Measurements from ENCODE around the gene DARS2. TPM values are rescaled to one million over a fixed set of nuclear protein-coding genes. Genes with fewer than 3 reads are reported as not detected.
"Not testable (repeated sequence)": the region's sequence is repeated elsewhere in the genome, so short reads cannot be mapped to it uniquely, and the experiment has no call there.

Gene DARS2
- total RNA-seq, 1 donor from 2014 or later: 33.2 TPM

- intact Hi-C loops (cut with micrococcal nuclease): loop anchor here (10.0 kb wide), 1 partner anchor 353 kb away; no protein-coding TSS in a partner anchor
These were observed 37.3 kb downstream of the DARS2 start for GRCh38 chr1:173861731-173862145.

DNA sequence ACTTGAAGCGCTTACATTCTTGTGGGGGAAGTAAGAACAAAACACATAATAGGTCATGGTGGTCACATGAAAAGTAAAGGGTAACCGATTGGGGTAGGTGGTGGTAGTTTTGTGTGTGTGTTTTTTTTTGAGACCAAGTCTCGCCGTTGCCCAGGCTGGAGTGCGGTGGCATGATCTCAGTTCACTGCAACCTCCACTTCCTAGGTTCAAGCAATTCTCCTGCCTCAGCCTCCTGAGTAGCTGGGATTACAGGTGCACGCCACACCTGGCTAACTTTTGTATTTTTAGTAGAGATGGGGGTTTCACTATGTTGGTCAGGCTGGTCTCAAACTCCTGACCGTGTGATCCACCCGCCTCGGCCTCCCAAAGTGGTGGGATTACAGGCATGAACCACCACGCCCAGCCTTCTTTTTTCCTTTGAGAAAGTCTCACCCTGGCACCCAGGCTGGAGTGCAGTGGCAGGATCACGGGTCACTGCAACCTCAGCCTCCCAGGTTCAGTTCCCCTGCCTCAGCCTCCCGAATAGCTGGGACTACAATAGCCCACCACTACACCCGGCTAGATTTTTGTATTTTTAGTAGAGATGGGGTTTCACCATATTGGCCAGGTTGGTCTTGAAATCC lies 37.8 kb downstream of the DARS2 start:
- intact Hi-C loops (cut with micrococcal nuclease): loop anchor here (10.0 kb wide), 1 partner anchor 353 kb away; no protein-coding TSS in a partner anchor

GRCh38 chr1:173862769-173863223 lies 38.3 kb downstream of the DARS2 start:
- intact Hi-C loops (cut with micrococcal nuclease): loop anchor here (10.0 kb wide), 1 partner anchor 352 kb away; no protein-coding TSS in a partner anchor

DNA sequence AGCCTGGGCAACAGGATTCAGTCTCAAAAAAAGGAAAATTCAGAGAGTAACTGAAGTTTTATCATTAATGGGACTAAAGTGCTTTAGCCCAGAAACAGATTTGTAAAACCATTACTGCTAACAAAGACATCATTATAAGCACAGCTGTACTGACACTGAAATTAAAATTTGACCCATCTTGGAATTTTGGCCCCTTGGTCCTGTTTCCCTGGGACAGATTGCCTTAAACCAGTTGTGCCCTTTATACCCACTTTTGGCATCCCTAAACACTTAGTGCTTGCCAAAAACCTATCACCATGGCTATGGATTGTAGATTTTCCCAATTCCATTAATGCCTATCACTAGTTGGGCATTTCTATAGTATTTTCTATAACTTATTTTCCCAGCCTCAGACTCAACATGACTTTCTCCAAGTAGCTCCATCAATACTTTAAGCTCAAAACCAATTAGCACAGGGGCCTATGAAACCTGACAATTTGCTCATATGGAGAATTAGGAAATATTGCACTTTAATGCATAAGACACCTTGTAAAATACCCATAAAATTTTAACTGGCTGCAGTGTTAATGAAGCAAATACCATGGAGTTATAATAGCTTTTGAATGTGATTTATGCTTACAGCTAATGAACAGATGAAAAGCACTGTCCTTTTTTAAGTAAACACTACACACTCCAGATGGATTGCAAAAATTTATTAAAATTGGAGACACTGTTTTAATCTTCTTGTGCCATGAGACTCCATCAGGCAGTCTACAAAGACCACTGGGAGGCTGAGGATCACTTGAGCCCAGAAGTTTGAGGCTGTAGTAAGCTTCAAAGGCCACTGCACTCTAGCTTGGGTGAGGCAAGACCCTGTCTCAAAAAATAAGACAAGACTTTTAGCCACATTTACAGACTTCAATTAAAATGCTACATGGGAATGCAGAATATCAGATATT lies 39.0 kb downstream of the DARS2 start:
- intact Hi-C loops (cut with micrococcal nuclease): loop anchor here (10.0 kb wide), 1 partner anchor 351 kb away; no protein-coding TSS in a partner anchor

DNA sequence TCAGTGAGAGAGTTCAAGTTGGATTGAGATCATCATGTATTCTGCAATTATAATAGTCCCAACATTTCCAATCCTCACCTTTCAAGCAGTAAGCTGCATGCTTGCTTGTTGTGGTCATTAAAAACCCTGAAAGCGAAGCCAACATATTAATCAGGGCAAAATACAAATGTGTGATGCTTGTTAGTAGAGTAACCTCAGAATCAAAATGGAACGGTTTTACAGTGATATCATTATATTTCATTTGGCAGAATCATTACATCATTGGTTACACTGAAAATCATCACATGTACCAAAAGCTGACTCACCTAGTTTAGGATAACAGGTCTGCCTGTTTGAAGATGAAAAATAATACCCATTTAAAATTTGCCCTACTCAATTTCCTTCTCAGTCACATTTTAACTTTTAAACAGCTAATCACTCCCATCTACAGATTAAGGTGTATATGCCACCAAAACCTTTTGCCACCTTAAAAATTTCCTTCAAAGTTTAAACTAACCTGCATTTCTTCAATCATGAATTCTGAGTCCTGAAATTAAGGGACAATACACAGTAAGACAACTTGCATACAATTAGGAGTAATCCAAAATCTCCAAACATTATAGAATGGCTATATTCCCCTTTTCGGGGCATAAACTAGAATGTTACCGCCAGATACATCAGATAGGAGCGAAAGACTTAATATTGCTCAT lies 39.9 kb downstream of the DARS2 start:
- intact Hi-C loops (cut with micrococcal nuclease): loop anchor here (10.0 kb wide), 1 partner anchor 350 kb away; no protein-coding TSS in a partner anchor

DNA sequence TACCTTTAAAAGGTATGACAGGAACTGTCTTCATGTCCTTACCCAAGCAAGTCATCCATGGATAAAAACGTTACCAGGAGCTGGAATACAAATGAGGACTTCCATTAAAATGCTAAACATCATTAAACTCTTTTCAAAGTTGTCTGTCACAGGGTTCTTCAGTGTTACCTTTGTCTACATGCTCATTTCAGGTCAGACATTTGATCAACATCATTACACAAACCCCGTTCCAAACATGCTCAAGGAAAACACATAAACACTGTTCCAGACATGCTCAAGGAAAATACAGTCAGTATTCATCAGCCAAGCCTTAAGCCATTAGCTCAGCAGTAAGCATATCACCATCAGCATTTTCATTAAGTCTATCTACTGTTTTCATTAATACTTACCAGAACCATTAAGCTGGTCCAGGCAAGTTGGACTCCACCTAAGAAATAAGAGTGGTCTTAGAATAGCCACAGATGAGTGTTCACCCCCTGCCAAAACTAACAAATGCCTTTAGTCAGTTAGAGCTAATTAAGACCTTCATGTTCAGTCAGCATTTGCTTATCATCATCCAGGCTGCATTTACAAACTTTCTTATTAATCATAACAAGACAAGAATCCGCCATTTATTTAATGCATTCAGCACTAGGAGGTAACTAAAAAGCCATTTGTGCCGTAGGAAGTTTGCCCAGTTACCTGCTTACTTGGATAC lies 41.1 kb downstream of the DARS2 start:
- intact Hi-C loops (cut with micrococcal nuclease): loop anchor here (10.0 kb wide), 1 partner anchor 349 kb away; no protein-coding TSS in a partner anchor

- intact Hi-C loops (cut with micrococcal nuclease): loop anchor here (10.0 kb wide), 1 partner anchor 348 kb away; no protein-coding TSS in a partner anchor
These were observed 42.1 kb downstream of the DARS2 start for GRCh38 chr1:173866413-173867115.

DNA sequence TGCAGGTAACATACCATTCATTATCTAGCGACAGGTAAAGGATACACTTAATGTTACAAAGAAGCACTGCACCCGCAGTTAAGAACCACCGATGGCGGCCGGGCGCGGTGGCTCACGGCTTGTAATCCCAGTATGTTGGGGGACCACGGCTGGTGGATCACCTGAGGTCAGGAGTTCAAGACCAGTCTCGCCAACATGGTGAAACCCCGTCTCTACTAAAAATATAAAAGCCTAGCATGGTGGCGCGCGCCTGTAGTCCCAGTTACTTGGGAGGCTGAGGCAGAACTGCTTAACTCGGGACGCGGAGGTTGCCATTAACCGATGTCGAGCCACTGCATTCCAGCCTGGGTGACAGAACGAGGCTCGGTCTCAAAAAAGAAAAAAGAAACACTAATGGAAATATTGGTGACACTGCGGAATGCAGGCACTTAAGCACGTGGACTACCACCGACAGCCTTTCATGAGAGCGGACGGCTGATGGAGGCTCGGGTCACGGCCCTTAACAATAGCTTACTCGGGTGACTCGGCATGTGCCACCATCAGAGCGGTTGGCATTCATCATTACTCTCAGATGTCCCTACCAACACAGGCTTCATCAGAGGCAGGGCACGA lies 42.8 kb downstream of the DARS2 start:
- intact Hi-C loops (cut with micrococcal nuclease): loop anchor here (10.0 kb wide), 1 partner anchor 348 kb away; no protein-coding TSS in a partner anchor

DNA sequence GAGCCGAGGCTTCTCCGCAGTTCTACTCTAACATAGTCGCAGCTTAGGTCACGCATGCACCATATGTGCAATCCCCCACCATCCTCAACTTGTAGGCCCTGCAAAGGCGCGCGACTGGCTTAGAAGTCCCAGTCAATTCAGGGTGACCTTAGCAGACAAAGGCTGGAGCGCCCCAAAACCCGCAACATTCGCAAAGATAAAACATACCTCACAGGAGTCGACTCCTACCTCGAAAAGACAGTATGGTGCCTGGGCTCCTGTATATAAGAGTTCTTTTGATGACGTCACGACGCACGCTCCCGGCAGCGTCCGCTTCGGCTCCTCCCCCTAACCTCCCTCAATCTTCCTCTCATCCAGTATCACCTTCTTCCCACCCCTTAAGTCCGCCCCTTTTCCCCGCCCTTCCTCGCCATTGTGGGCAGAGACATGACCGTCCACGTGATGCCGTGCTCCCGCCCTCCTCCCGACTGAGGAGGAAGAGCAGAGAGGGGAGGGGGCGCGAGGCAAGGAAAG lies 43.3 kb downstream of the DARS2 start, which contains the start of gene GAS5:
TSS of gene GAS5 (minus strand) at position 237 of the 513 bp plus-strand sequence.
- intact Hi-C loops (cut with micrococcal nuclease): loop anchor here (1.0 to 10.0 kb wide), 8 partner anchors 44 to 437 kb away; partner anchors contain the start of genes CENPL, DARS2, KLHL20 and RABGAP1L

DNA sequence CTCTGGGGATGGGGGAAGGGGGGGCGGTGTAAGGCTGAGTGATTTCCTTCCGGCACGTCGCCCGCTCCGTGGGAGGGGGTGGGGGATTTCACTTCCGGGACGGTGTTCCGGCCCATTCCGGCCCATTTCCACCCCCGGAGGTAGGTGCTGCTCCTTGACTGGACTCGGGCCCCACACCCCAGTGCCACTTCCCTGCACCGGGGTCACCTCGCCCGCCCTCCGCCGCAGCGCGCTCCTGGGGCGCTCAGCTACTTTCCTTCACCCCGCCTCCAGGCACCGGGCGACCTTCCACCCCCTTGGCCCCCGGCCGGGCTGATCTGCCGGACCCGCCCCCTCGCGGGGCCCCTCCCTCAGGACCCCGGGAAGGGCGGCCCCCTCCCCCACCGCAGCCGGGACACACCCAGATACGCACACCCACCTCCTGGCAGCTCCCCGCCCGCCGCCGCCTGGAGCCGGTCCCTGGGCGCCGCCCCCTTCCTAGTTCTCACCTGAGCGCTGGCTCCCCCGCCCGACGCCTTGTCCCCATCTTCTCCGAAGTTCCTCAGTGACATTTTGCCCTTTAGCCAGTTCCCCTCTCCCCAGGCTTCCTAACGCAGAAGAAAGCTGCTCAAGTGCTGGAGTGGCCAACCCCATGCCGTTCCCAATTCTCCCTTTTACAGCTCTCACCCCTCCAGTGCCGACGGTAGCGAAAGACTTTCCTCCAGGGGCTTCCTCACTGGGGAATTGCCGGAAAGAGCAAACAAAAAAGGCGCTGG lies 44.0 kb downstream of the DARS2 start, which contains the start of gene ZBTB37:
TSS of gene ZBTB37 (plus strand) at position 115 of the 755 bp plus-strand sequence. CDS start 1,846 bp downstream, outside the sequence.
- intact Hi-C loops (cut with micrococcal nuclease): loop anchor here (1.0 to 10.0 kb wide), 8 partner anchors 44 to 437 kb away; partner anchors contain the start of genes CENPL, DARS2, KLHL20 and RABGAP1L

DNA sequence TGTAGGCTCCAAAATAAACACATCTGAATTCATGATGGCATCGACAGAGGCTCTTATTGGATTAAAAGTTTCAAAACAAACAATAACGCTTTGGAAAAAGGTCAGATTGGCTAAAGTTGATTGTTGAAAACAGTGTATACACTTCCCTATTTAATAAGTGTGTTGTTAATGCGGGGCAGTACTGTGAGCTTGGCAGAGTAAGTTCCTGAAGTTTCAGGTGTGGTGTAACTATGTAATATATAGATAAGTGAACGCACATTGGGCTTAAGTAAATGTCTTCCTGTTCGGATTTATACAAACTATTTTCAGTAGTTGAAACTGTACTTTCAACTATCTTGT lies 44.5 kb downstream of the DARS2 start:
- intact Hi-C loops (cut with micrococcal nuclease): loop anchor here (2.0 to 10.0 kb wide), 2 partner anchors 46 to 346 kb away; no protein-coding TSS in a partner anchor

GRCh38 chr1:173870252-173871075 lies 46.0 kb downstream of the DARS2 start:
- intact Hi-C loops (cut with micrococcal nuclease): no loop called here

DNA sequence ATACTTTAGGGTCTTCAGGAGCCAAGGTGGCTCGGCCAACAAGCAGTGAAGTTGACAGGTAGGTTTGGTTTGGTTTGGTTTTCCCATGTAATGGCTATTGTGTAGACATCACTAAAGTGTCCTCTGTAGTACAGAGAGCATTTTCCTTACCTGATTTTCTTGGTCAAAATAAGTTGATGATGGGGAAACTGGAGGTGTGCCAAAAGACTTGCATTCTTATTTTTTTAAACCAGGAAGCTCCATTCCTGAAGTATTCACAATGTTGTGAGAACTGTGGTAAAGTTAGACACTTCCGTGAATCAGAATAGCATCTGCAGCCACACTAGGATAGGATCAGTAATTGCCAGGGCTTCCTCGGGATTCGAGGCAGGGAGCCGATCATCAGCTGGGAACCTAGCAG lies 46.6 kb downstream of the DARS2 start:
- intact Hi-C loops (cut with micrococcal nuclease): no loop called here

- intact Hi-C loops (cut with micrococcal nuclease): no loop called here
These were observed 47.0 kb downstream of the DARS2 start for GRCh38 chr1:173871500-173871899.

- intact Hi-C loops (cut with micrococcal nuclease): no loop called here
These were observed 52.3 kb downstream of the DARS2 start for GRCh38 chr1:173876732-173877131.

DNA sequence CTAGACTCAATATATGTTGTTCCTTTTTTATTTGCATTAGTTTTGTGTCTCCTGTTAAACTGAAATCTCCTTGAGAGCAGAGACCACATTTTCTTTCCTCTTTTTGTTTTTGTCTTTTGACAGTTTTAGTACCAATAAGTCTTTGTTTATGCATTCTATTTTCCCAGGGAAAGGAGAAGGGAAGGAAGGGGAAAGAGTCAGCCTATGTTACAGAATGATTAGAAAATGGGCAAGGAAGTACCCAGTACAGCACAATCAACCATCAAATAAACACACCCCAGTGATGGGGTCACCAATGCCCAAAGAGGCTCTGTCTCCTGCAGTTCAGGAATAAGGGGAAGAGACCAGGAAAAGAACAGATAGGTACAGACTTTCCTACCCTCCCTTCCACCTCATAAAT lies 53.8 kb downstream of the DARS2 start:
- intact Hi-C loops (cut with micrococcal nuclease): no loop called here

GRCh38 chr1:173881117-173881516 lies 56.6 kb downstream of the DARS2 start:
- intact Hi-C loops (cut with micrococcal nuclease): not testable (repeated sequence)
